ENCODE measurements around the gene GP1BB.

DNA sequence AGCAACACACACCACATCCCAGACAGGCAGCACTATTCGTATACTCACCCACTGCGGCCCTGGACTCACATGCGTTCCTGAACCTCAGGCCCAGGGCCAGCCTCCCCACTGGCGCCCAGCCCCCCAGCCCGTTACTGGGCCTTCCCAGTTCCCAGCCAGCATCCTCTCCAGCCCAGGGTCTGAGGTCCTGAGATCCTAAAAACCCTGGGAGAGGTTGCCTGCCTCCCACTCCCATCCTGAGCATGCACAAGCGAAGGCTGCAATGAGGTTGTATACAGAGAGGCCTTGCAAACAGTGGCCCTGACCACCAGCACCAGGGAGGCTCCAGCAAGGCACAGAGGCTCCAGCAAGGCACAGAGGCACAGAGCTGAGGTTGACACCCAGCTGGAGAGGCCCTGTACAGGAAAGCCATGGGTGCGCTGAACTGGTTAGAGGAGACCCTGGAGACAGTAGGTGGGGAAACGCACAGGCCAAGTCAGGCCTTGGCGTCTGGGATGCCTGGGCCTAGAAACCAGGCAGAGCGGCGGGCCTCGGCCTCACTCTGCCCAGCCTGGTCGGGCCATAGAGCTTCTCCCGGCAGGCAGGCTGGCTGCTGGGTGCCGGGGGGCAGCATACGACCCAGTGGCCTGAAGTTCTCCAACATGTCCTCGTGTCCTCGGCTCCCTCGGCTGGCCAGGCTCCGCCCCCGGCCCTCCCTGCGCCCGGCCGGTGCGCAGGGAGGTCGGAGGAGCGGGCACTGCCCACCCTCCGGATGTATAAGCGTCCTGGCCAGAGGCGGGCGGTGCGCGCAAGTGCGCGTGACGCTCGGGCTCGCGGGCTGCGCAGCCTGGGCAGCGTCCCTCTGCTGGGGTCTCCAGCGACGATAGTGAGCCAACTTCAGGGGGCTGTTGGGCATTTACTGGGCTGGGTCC is 34.9 kb downstream of the GP1BB start:
- TF ChIP-seq POLR2A (IDR thresholded peaks at IDR 0.05) (no peak), EP300 (IDR thresholded peaks at IDR 0.05) (no peak)
- TF ChIP-seq, protein P1, sequence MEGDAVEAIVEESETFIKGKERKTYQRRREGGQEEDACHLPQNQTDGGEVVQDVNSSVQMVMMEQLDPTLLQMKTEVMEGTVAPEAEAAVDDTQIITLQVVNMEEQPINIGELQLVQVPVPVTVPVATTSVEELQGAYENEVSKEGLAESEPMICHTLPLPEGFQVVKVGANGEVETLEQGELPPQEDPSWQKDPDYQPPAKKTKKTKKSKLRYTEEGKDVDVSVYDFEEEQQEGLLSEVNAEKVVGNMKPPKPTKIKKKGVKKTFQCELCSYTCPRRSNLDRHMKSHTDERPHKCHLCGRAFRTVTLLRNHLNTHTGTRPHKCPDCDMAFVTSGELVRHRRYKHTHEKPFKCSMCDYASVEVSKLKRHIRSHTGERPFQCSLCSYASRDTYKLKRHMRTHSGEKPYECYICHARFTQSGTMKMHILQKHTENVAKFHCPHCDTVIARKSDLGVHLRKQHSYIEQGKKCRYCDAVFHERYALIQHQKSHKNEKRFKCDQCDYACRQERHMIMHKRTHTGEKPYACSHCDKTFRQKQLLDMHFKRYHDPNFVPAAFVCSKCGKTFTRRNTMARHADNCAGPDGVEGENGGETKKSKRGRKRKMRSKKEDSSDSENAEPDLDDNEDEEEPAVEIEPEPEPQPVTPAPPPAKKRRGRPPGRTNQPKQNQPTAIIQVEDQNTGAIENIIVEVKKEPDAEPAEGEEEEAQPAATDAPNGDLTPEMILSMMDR (IDR thresholded peaks at IDR 0.05): no peak
